Ascending aorta (tissue), 2 donors: Measurements from ENCODE around the gene ATP1B1. TPM values are rescaled to one million over a fixed set of nuclear protein-coding genes. Genes with fewer than 3 reads are reported as not detected.

Experiments used
- DNase-seq, 2 donors: peaks; one replicate each; pipeline ENCODE4 v3.0.0-alpha.2; 2019; ENCODE audit warnings: low spot score in 2 of 2
- H3K27ac ChIP-seq, 2 donors: fragments of 200-600 bp; sonication (generic); one replicate each; pipeline ENCODE4 v1.5.1; 2016 to 2017; ENCODE audit warnings: mild to moderate bottlenecking in 1 of 2
- H3K27me3 ChIP-seq: fragments of 200-600 bp; sonication (generic); one replicate; pipeline ENCODE4 v1.5.1; 2017
- H3K36me3 ChIP-seq, 2 donors: fragments of 200-600 bp; sonication (generic); one replicate each; pipeline ENCODE4 v1.5.1; 2016
- H3K4me1 ChIP-seq, 2 donors: fragments of 200-600 bp; sonication (generic); one replicate each; pipeline ENCODE4 v1.5.1; 2016 to 2017; ENCODE audit warnings: mild to moderate bottlenecking in 1 of 2
- H3K4me3 ChIP-seq, 2 donors: fragments of 200-600 bp; sonication (generic); one replicate each; pipeline ENCODE4 v1.5.1; 2016 to 2017; ENCODE audit warnings: mild to moderate bottlenecking in 1 of 2
- H3K9me3 ChIP-seq, 2 donors: fragments of 200-600 bp; sonication (generic); one replicate each; pipeline ENCODE4 v1.5.1; 2016
- CTCF ChIP-seq, 3 experiments: fragments of 200-600 bp in 2 of 3; fragments of 450-650 bp in 1 of 3; sonication (generic) in 2 of 3; IDR thresholded peaks; one replicate each; pipeline ENCODE4 v1.5.1; 2016 to 2019; ENCODE audit warnings: antibody characterized with exemption in 3 of 3, mild to moderate bottlenecking in 1 of 3, moderate library complexity in 1 of 3
- intact Hi-C: fragments of 100-400 bp; cut with DNase I; formaldehyde crosslinking; loops from one replicate; pipeline ENCODE4 v1.15.1; 2023
- total RNA-seq: library from RNA; depleted of rRNA; stranded (reverse); fragments of >200 nt; gene quantifications from one replicate; pipeline ENCODE4 v1.1.0, GENCODE V29; 2016

Gene ATP1B1
- total RNA-seq, 1 donor from 2014 or later = 3.5 TPM

GRCh38 chr1:169090308-169090899 is 16.1 kb upstream of the ATP1B1 start:
- Histone ChIP-seq H3K36me3 (no peaks in the 10 kb centered on the region), H3K4me1 (no peaks in the 10 kb centered on the region), H3K4me3 (no peak overlapping the region), H3K27me3 (no peaks in the 10 kb centered on the region), H3K9me3 (no peaks in the 10 kb centered on the region), H3K27ac (no peak overlapping the region)
- DNase-seq = no peak
- TF ChIP-seq CTCF (IDR thresholded peaks at IDR 0.05) = no peak
- intact Hi-C loops = no loop called here

DNA sequence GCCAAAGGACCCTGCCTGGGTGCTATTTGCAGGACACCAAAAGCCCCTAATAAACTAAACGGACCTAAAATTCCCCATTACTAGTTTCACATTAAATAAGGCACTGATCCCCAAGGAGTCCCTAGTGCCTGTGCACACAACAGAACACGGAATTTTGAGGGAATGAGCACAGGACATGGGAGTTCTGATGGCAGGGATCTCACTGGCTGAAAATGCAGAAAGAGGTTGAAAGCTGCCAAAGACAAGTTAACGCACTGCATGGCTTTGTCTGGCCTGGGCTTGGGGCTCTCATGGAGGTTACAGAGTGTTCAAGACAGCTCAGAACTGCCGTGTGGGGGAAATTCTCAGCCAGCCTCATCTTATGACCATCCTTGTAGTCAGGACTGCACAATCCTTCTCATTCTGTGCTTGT is 15.6 kb upstream of the ATP1B1 start:
- Histone ChIP-seq H3K9me3 (no peaks in the 10 kb centered on the region), H3K4me1 (no peaks in the 10 kb centered on the region), H3K36me3 (no peaks in the 10 kb centered on the region), H3K27ac (no peak overlapping the region), H3K4me3 (no peak overlapping the region), H3K27me3 (no peaks in the 10 kb centered on the region)
- no peak for DNase-seq
- TF ChIP-seq CTCF (IDR thresholded peaks at IDR 0.05) = no peak
- intact Hi-C loops = no loop called here

DNA sequence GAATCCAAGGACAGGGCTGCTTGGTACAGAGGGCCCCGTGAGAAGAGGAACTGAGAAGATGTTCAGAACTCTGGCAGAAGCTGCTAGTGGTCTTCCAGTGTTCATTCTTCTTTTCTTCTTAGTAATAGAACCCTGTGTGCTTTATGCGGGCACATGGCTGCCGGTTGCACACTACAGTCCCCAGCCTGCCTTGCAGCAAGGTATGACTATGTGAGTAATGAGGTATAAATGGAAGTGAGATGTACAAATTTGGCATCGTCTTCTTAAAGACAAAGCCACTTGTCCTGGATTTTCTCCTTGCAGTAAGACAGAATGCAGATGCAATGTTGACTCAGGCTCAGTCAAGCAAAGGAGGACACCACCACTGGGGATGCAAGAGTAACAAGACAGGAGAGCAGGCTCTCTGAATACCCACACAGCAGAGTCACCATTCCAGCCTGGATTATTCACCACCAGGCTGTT is 15.0 kb upstream of the ATP1B1 start:
- Histone ChIP-seq H3K27ac (no peak overlapping the region), H3K9me3 (no peaks in the 10 kb centered on the region), H3K4me3 (no peak overlapping the region), H3K27me3 (no peaks in the 10 kb centered on the region), H3K36me3 (no peaks in the 10 kb centered on the region), H3K4me1 (no peaks in the 10 kb centered on the region)
- no peak for DNase-seq
- TF ChIP-seq CTCF (IDR thresholded peaks at IDR 0.05) = no peak
- intact Hi-C loops = no loop called here

DNA sequence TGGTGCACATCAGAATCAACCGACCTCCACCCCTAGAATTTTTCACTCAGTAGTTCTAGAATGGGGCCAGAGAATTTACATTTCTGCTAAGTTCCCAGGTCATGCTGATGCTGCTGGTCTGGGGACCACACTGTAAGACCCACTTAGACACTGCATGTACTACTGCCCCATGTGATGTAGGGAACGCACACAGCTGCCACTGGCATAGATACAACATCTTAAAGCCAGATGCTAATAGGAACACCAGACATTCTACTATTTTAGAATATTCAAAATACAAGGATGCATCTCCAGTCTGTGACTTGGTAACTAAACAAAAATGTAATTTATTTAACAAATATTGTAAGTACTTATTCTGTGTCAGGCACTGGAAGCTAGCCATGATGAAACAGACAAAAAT is 14.1 kb upstream of the ATP1B1 start:
- H3K27me3 ChIP-seq = no peaks in the 10 kb centered on the region
- DNase-seq = no peak
- intact Hi-C loops = no loop called here
- no peaks in the 10 kb centered on the region for H3K4me1 ChIP-seq
- no peak for TF ChIP-seq CTCF (IDR thresholded peaks at IDR 0.05)
- H3K36me3 ChIP-seq = no peaks in the 10 kb centered on the region
- no peaks in the 10 kb centered on the region for H3K9me3 ChIP-seq
- no peak overlapping the region for H3K27ac ChIP-seq
- no peak overlapping the region for H3K4me3 ChIP-seq

- H3K9me3 ChIP-seq = no peaks in the 10 kb centered on the region
- H3K4me3 ChIP-seq = no peak overlapping the region
- H3K4me1 ChIP-seq = no peaks in the 10 kb centered on the region
- intact Hi-C loops = no loop called here
- no peak for DNase-seq
- no peak for TF ChIP-seq CTCF (IDR thresholded peaks at IDR 0.05)
- no peaks in the 10 kb centered on the region for H3K27me3 ChIP-seq
- H3K27ac ChIP-seq = no peak overlapping the region
- H3K36me3 ChIP-seq = no peaks in the 10 kb centered on the region
Measured at GRCh38 chr1:169094897-169095569, 11.5 kb upstream of the ATP1B1 start.
